HT-29 (cell line): ENCODE data around the gene MYOZ3. TPM values are rescaled to one million over a fixed set of nuclear protein-coding genes. Genes with fewer than 3 reads are reported as not detected.

Experiments used
- DNase-seq: peaks from one replicate; pipeline ENCODE4 v3.0.0-alpha.2; 2015; ENCODE audit warnings: low spot score
- total RNA-seq: library from RNA; depleted of rRNA; stranded (reverse); fragments of >200 nt; shearing (Covaris generic); gene quantifications from 2 replicates; pipeline ENCODE4 v1.2.3, GENCODE V29; 2014; rRNA removed

Gene MYOZ3
- total RNA-seq, 1 experiment from 2014 or later, result not detected

- DNase-seq, result peak; percentile 91
Observed at GRCh38 chr5:150700594-150701377, 39.7 kb downstream of the MYOZ3 start, which contains the start of gene RBM22. TSS of gene RBM22 (minus strand) at chr5:150701062. CDS start at chr5:150700985, 77 bp downstream.

- no peak for DNase-seq
Observed at GRCh38 chr5:150703762-150704161, 42.7 kb downstream of the MYOZ3 start.

GRCh38 chr5:150706776-150707390 lies 45.8 kb downstream of the MYOZ3 start:
- DNase-seq, result no peak

- peak; percentile 16 for DNase-seq
Observed at GRCh38 chr5:150710165-150710564, 49.1 kb downstream of the MYOZ3 start.

- no peak for DNase-seq
Observed at GRCh38 chr5:150723845-150724244, 62.8 kb downstream of the MYOZ3 start.

Other genes starting within 250 kb of the MYOZ3 start
- gene CD74, start 248.3 kb upstream of the MYOZ3 start, total RNA-seq, result 9.8 and 12.7 TPM in 2 replicates
- 1,946 and 1,965 TPM in 2 replicates for gene RPS14, start 211.5 kb upstream of the MYOZ3 start, total RNA-seq
- gene NDST1, start 153.1 kb upstream of the MYOZ3 start, total RNA-seq, result 6.9 and 11.0 TPM in 2 replicates
- 0.44 and 0.56 TPM in 2 replicates for gene SYNPO, start 20.6 kb upstream of the MYOZ3 start, total RNA-seq
- gene RBM22, start 39.8 kb downstream of the MYOZ3 start, total RNA-seq, result 25.0 and 28.0 TPM in 2 replicates
- gene DCTN4, start 97.8 kb downstream of the MYOZ3 start, total RNA-seq, result 26.1 and 30.6 TPM in 2 replicates
- 13.4 and 18.6 TPM in 2 replicates for gene SMIM3, start 117.5 kb downstream of the MYOZ3 start, total RNA-seq
- gene IRGM, start 185.3 kb downstream of the MYOZ3 start, total RNA-seq, result not detected in 2 replicates
- 0.56 and 0.70 TPM in 2 replicates for gene ZNF300, start 243.7 kb downstream of the MYOZ3 start, total RNA-seq